ENCODE measurements around the gene SYNE2. TPM values are rescaled to one million over a fixed set of nuclear protein-coding genes. Genes with fewer than 3 reads are reported as not detected.
A peak's percentile ranks its signal among the peaks of the same experiment; 100 is the strongest.

Gene SYNE2
- total RNA-seq, 1 experiment from 2014 or later = 67.4 TPM

- Mint-ChIP-seq H3K36me3 (ENCODE audit: insufficient read depth, unreplicated experiment) (no peaks in the 10 kb centered on the region), H3K4me1 (ENCODE audit: insufficient read depth, unreplicated experiment) (peaks cover 18% of the 10 kb centered on the region), H3K27ac (ENCODE audit: low read depth, unreplicated experiment) (peak overlapping the region; percentile 80), H3K4me3 (ENCODE audit: unreplicated experiment) (peak overlapping the region; percentile 89), H3K27me3 (ENCODE audit: insufficient read depth, unreplicated experiment) (no peaks in the 10 kb centered on the region), H3K9me3 (ENCODE audit: unreplicated experiment) (no peaks in the 10 kb centered on the region)
- ChIA-PET CTCF (interaction anchor here (0.6 to 1.5 kb wide), 9 partner anchors 15 to 862 kb away, joined by 3 to 5 read pairs (median 3); no protein-coding TSS in a partner anchor), POLR2A (interaction anchor here (0.7 to 5.7 kb wide), 12 partner anchors 13 to 1246 kb away, joined by 3 to 106 read pairs (median 5); no protein-coding TSS in a partner anchor)
- no peak for DNase-seq (ENCODE audit: unreplicated experiment)
- BruUV-seq (replicated peaks) = no TSS peak
- intact Hi-C loops (cut with micrococcal nuclease) = no loop called here
- TF ChIP-seq CTCF (IDR thresholded peaks at IDR 0.05; ENCODE audit: unreplicated experiment) = no peak
Observed at GRCh38 chr14:63852271-63852816, 460 bp upstream of the SYNE2 start.

DNA sequence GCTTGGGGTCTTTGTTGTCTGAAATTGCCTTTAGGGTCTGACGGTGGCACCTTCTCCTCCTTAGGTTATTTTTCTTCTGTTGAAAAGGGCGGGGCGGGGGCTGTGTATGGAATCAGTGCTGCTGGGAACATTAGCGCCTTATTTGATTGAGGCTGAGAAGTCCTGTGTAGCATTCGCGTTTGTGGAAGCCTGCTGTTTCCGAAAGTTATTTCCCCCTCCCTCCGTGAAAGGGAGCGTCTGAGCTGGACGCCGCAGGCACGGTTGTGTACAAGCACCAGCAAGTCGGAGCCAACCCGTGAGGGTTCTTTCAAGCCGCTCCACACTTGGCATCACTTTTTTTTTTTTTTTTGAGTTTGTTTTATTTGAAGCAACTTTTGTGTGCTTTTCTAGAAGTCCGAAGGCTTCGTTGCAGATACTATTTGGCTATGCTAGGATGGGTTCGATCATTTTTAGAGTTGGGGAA, 1.1 kb downstream of the SYNE2 start:
- TSS peak; percentile 26 for BruUV-seq (replicated peaks)
- no peak for TF ChIP-seq CTCF (IDR thresholded peaks at IDR 0.05; ENCODE audit: unreplicated experiment)

GRCh38 chr14:63854330-63854729, 1.5 kb downstream of the SYNE2 start:
- Mint-ChIP-seq H3K4me3 (ENCODE audit: unreplicated experiment) (peak overlapping the region; percentile 89), H3K36me3 (ENCODE audit: insufficient read depth, unreplicated experiment) (no peaks in the 10 kb centered on the region), H3K9me3 (ENCODE audit: unreplicated experiment) (no peaks in the 10 kb centered on the region), H3K27ac (ENCODE audit: low read depth, unreplicated experiment) (peak overlapping the region; percentile 86), H3K4me1 (ENCODE audit: insufficient read depth, unreplicated experiment) (peaks cover 25% of the 10 kb centered on the region), H3K27me3 (ENCODE audit: insufficient read depth, unreplicated experiment) (no peaks in the 10 kb centered on the region)
- DNase-seq (ENCODE audit: unreplicated experiment) = no peak
- POLR2A ChIA-PET = interaction anchor here (0.6 to 5.7 kb wide), 23 partner anchors 11 to 449 kb away, joined by 3 to 106 read pairs (median 4); no protein-coding TSS in a partner anchor
- no TSS peak for BruUV-seq (replicated peaks)
- no peak for TF ChIP-seq CTCF (IDR thresholded peaks at IDR 0.05; ENCODE audit: unreplicated experiment)
- CTCF ChIA-PET = interaction anchor here (0.6 to 1.1 kb wide), 7 partner anchors 21 to 132 kb away, joined by 3 to 5 read pairs (median 3); no protein-coding TSS in a partner anchor
- intact Hi-C loops (cut with micrococcal nuclease) = loop anchor here (1.0 to 2.0 kb wide), 3 partner anchors 42 to 132 kb away; no protein-coding TSS in a partner anchor

More for the DNA sequence above, 1.1 kb downstream of the SYNE2 start:
- intact Hi-C loops (cut with micrococcal nuclease) = loop anchor here (1.0 to 2.0 kb wide), 5 partner anchors 42 to 449 kb away; no protein-coding TSS in a partner anchor
- ChIA-PET CTCF (interaction anchor here (0.6 to 1.0 kb wide), 5 partner anchors 24 to 132 kb away, joined by 3 to 5 read pairs (median 3); no protein-coding TSS in a partner anchor), POLR2A (interaction anchor here (0.6 to 5.7 kb wide), 21 partner anchors 11 to 274 kb away, joined by 3 to 106 read pairs (median 5); no protein-coding TSS in a partner anchor)
- Mint-ChIP-seq H3K27me3 (ENCODE audit: insufficient read depth, unreplicated experiment) (no peaks in the 10 kb centered on the region), H3K27ac (ENCODE audit: low read depth, unreplicated experiment) (peak overlapping the region; percentile 86), H3K4me3 (ENCODE audit: unreplicated experiment) (peak overlapping the region; percentile 89), H3K36me3 (ENCODE audit: insufficient read depth, unreplicated experiment) (no peaks in the 10 kb centered on the region), H3K9me3 (ENCODE audit: unreplicated experiment) (no peaks in the 10 kb centered on the region), H3K4me1 (ENCODE audit: insufficient read depth, unreplicated experiment) (peaks cover 25% of the 10 kb centered on the region)
- peak; percentile 90 for DNase-seq (ENCODE audit: unreplicated experiment)

DNA sequence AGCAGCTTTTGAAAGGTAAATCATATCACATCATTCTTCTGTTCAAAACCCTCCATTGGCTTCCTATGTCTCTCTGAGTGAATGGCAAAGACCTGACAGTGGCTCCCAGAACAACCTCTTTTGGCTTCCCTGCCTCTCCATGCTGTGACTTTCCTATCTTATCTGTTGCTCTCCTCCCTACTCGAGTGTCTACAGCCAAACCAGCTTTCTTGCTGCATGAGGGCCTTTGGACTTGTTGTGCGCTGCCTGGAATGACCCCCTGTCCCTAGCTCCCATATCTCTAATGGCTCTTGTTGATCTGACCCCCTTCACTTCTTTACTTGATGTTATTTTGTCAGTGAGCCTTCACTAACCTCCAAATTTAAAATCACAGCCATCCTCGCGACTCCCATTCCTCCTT, 2.5 kb downstream of the SYNE2 start:
- Mint-ChIP-seq H3K27ac (ENCODE audit: low read depth, unreplicated experiment) (no peak overlapping the region), H3K4me3 (ENCODE audit: unreplicated experiment) (peak overlapping the region; percentile 10)

More for the DNA sequence above, 2.5 kb downstream of the SYNE2 start:
- H3K27me3 Mint-ChIP-seq (ENCODE audit: insufficient read depth, unreplicated experiment) = no peaks in the 10 kb centered on the region
- intact Hi-C loops (cut with micrococcal nuclease) = loop anchor here (2.0 kb wide), 1 partner anchor 132 kb away; no protein-coding TSS in a partner anchor
- TSS peak; percentile 10 for BruUV-seq (replicated peaks)
- ChIA-PET CTCF (interaction anchor here (1.1 kb wide), 1 partner anchor 59 kb away, joined by 3 read pairs; no protein-coding TSS in a partner anchor), POLR2A (interaction anchor here (0.9 to 5.7 kb wide), 7 partner anchors 10 to 199 kb away, joined by 3 to 106 read pairs (median 6); no protein-coding TSS in a partner anchor)
- no peak for TF ChIP-seq CTCF (IDR thresholded peaks at IDR 0.05; ENCODE audit: unreplicated experiment)
- no peak for DNase-seq (ENCODE audit: unreplicated experiment)
- H3K4me1 Mint-ChIP-seq (ENCODE audit: insufficient read depth, unreplicated experiment) = peaks cover 25% of the 10 kb centered on the region
- no peaks in the 10 kb centered on the region for H3K36me3 Mint-ChIP-seq (ENCODE audit: insufficient read depth, unreplicated experiment)
- no peaks in the 10 kb centered on the region for H3K9me3 Mint-ChIP-seq (ENCODE audit: unreplicated experiment)

All from MCF 10A (cell line).